ENCODE data around the gene KRAS. TPM values are rescaled to one million over a fixed set of nuclear protein-coding genes. Genes with fewer than 3 reads are reported as not detected.

Gene KRAS
- total RNA-seq, 1 experiment from 2014 or later, result 47.5 TPM

- DNase-seq, result no peak
- Histone ChIP-seq H3K4ac (ENCODE audit: low read depth, low read length) (no peak overlapping the region), H3K9ac (ENCODE audit: extremely low read depth, insufficient read length, low read length) (no peak overlapping the region), H3K23me2 (ENCODE audit: insufficient read length, low read depth, low read length, poor library complexity, severe bottlenecking) (no peaks in the 10 kb centered on the region), H4K20me1 (ENCODE audit: control insufficient read depth, insufficient read depth, insufficient read length) (no peaks in the 10 kb centered on the region), H3K23ac (ENCODE audit: insufficient read length, low read depth, low read length) (no peak overlapping the region), H2BK20ac (ENCODE audit: low read depth, low read length, poor library complexity, severe bottlenecking) (no peak overlapping the region), H3T11ph (ENCODE audit: low read length) (no peak overlapping the region), H3K79me1 (ENCODE audit: insufficient read depth, low read depth, low read length, poor library complexity, severe bottlenecking) (no peaks in the 10 kb centered on the region), H4K5ac (ENCODE audit: insufficient read length, low read depth, low read length) (no peak overlapping the region), H2BK15ac (ENCODE audit: low read depth, low read length) (no peak overlapping the region), H3K79me2 (ENCODE audit: insufficient read depth, low read length) (no peaks in the 10 kb centered on the region), H2BK12ac (ENCODE audit: insufficient read length, low read depth, low read length) (no peak overlapping the region), H2AFZ (ENCODE audit: low read length) (no peak overlapping the region), H3K27me3 (ENCODE audit: insufficient read depth, low read length) (no peaks in the 10 kb centered on the region), H3K4me1 (ENCODE audit: insufficient read depth, low read length) (peaks cover 13% of the 10 kb centered on the region), H4K91ac (ENCODE audit: insufficient read length, low read depth, low read length) (no peak overlapping the region), H2BK5ac (ENCODE audit: insufficient read length, low read length) (no peak overlapping the region), H3K9me3 (ENCODE audit: control insufficient read depth, low read depth, low read length) (no peaks in the 10 kb centered on the region), H4K8ac (replicated peaks; ENCODE audit: insufficient read length, low read depth, low read length) (no peak overlapping the region), H3K18ac (ENCODE audit: insufficient read length, low read depth, low read length) (no peak overlapping the region), H2AK5ac (ENCODE audit: insufficient read length, low read length) (no peak overlapping the region), H3K4me2 (ENCODE audit: insufficient read depth, insufficient read length, low read length) (no peak overlapping the region), H3K27ac (ENCODE audit: insufficient read length, low read depth, low read length) (no peak overlapping the region), H3K56ac (ENCODE audit: insufficient read length, low read depth, low read length) (no peak overlapping the region), H3K14ac (ENCODE audit: insufficient read depth, low read length) (no peak overlapping the region), H2BK120ac (ENCODE audit: low read depth, low read length, poor library complexity, severe bottlenecking) (no peak overlapping the region)
- Mint-ChIP-seq H3K4me3 (no peak overlapping the region), H3K36me3 (ENCODE audit: insufficient read depth in 1 of 3, low read depth in 3 of 3) (peaks cover 0 to 9% (median 0%) of the 10 kb centered on the region in 3 experiments; a peak in 2 of 7 replicates), H3K27ac (no peak overlapping the region), H3K27me3 (ENCODE audit: low read depth) (peaks cover 22% of the 10 kb centered on the region), H3K4me1 (peaks cover 33 to 35% of the 10 kb centered on the region in 2 experiments), H3K9me3 (no peaks in the 10 kb centered on the region; a peak in 1 of 5 replicates)
- WGBS (ENCODE audit: extremely low coverage, insufficient read length, low lambda C conversion rate), result no CpG with 5 or more reads among the region's 5 CpGs
- no peak for TF ChIP-seq CTCF (conservative IDR thresholded peaks at IDR 0.05)
These were observed 5.3 kb upstream of the KRAS start for GRCh38 chr12:25256005-25256404.
